Activated CD8-positive, alpha-beta T cell treated with anti-CD3 and anti-CD28 coated beads for 36 hours (primary cell): Measurements from ENCODE around the gene H2AZ2. TPM values are rescaled to one million over a fixed set of nuclear protein-coding genes. Genes with fewer than 3 reads are reported as not detected.
"Not testable (repeated sequence)": the region's sequence is repeated elsewhere in the genome, so short reads cannot be mapped to it uniquely, and the experiment has no call there.

Experiments
- ATAC-seq: fragments of 200-7000 bp; cut with Tn5 transposase; one replicate; pipeline ENCODE4 v1.10.0; 2021; ENCODE audit warnings: mild to moderate bottlenecking, moderate library complexity
- CTCF ChIA-PET: fragments of 350-600 bp; sonication (Branson Sonifier 250); formaldehyde crosslinking; loops from one replicate; lab custom pipeline; 2021; ENCODE audit warnings: antibody characterized with exemption; lab: Charles Lee
- POLR2A ChIA-PET: fragments of 350-600 bp; sonication (Branson Sonifier 250); formaldehyde crosslinking; loops from one replicate; lab custom pipeline; 2021; ENCODE audit warnings: antibody characterized with exemption; lab: Charles Lee
- DNase-seq: peaks from one replicate; pipeline ENCODE4 v3.0.0-alpha.2; 2020
- H3K27ac Mint-ChIP-seq: one replicate; pipeline ENCODE4 v1.8.0; 2021; ENCODE audit warnings: mild to moderate bottlenecking, mixed read lengths
- H3K27me3 Mint-ChIP-seq: one replicate; pipeline ENCODE4 v1.8.0; 2021; ENCODE audit warnings: mixed read lengths
- H3K36me3 Mint-ChIP-seq: one replicate; pipeline ENCODE4 v1.8.0; 2021; ENCODE audit warnings: low read depth, mixed read lengths
- H3K4me1 Mint-ChIP-seq: one replicate; pipeline ENCODE4 v1.8.0; 2021; ENCODE audit warnings: low read depth, mixed read lengths
- H3K4me3 Mint-ChIP-seq: one replicate; pipeline ENCODE4 v1.8.0; 2021; ENCODE audit warnings: mild to moderate bottlenecking, moderate library complexity, mixed read lengths
- H3K9me3 Mint-ChIP-seq: one replicate; pipeline ENCODE4 v1.8.0; 2021; ENCODE audit warnings: mixed read lengths
- CTCF ChIP-seq: fragments of 200-600 bp; IDR thresholded peaks from one replicate; pipeline ENCODE4 v1.8.0; 2022; ENCODE audit warnings: antibody characterized with exemption, mild to moderate bottlenecking
- intact Hi-C: fragments of 100-400 bp; cut with micrococcal nuclease; formaldehyde crosslinking; loops from one replicate; pipeline ENCODE4 v1.10.0; 2022
- total RNA-seq, 2 experiments: library from RNA; stranded (reverse); gene quantifications; one replicate each; pipeline ENCODE4 v1.2.3, GENCODE V29; 2021

Gene H2AZ2
- total RNA-seq, 2 experiments from 2014 or later: 242 to 271 TPM

GRCh38 chr7:44811571-44811970 is 36.3 kb downstream of the H2AZ2 start:
- DNase-seq (no peak), ATAC-seq (no peak)
- ChIA-PET POLR2A (interaction anchor here (1.3 kb wide), 1 partner anchor 11 kb away, joined by 4 read pairs; no protein-coding TSS in a partner anchor), CTCF (interaction anchor here (1.1 to 1.4 kb wide), 3 partner anchors 9 to 325 kb away, joined by 3 read pairs; no protein-coding TSS in a partner anchor)
- intact Hi-C loops: no loop called here
- no peaks in the 10 kb centered on the region for H3K9me3 Mint-ChIP-seq
- no peak for TF ChIP-seq CTCF
- H3K27ac Mint-ChIP-seq: no peak overlapping the region
- no peaks in the 10 kb centered on the region for H3K36me3 Mint-ChIP-seq
- H3K4me1 Mint-ChIP-seq: no peaks in the 10 kb centered on the region
- no peak overlapping the region for H3K4me3 Mint-ChIP-seq
- no peaks in the 10 kb centered on the region for H3K27me3 Mint-ChIP-seq

DNA sequence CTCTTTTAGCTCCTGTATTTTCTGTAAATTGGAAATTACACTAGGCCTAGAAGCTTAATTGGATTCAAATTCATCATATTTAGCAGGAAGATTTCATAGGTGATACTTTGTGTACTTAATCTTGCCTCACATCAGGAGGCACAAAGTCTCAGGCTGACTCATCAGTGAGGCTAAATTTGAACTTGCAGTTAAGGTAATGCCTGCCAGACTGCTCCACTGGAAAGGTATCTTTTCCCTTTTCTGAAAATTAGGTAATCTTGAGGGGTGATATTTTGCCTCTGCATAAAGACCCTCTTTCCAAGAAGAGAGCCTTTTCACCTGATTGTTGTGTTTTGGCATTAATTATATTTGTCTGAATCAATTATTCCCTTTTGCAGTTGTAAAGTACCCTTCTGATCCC is 36.8 kb downstream of the H2AZ2 start:
- Mint-ChIP-seq H3K4me1 (no peaks in the 10 kb centered on the region), H3K27ac (no peak overlapping the region), H3K4me3 (no peak overlapping the region), H3K27me3 (no peaks in the 10 kb centered on the region), H3K36me3 (no peaks in the 10 kb centered on the region), H3K9me3 (no peaks in the 10 kb centered on the region)
- DNase-seq (no peak), ATAC-seq (no peak)
- no peak for TF ChIP-seq CTCF
- intact Hi-C loops: no loop called here
- ChIA-PET CTCF (interaction anchor here (1.1 to 1.4 kb wide), 3 partner anchors 9 to 325 kb away, joined by 3 read pairs; no protein-coding TSS in a partner anchor), POLR2A (interaction anchor here (0.6 to 1.3 kb wide), 2 partner anchors 11 to 119 kb away, joined by 3 to 4 read pairs; no protein-coding TSS in a partner anchor)

GRCh38 chr7:44808914-44809393 is 38.9 kb downstream of the H2AZ2 start:
- DNase-seq: no peak
- Mint-ChIP-seq H3K4me1 (no peaks in the 10 kb centered on the region), H3K36me3 (peaks cover 2% of the 10 kb centered on the region), H3K9me3 (no peaks in the 10 kb centered on the region), H3K4me3 (no peak overlapping the region), H3K27me3 (no peaks in the 10 kb centered on the region), H3K27ac (no peak overlapping the region)
- POLR2A ChIA-PET: interaction anchor here (1.4 kb wide), 1 partner anchor 147 kb away, joined by 3 read pairs; no protein-coding TSS in a partner anchor
- no peak for TF ChIP-seq CTCF
- no peak for ATAC-seq
- intact Hi-C loops: no loop called here
- CTCF ChIA-PET: no interaction called here

GRCh38 chr7:44805950-44806349 is 41.9 kb downstream of the H2AZ2 start:
- POLR2A ChIA-PET: interaction anchor here (1.4 to 2.9 kb wide), 3 partner anchors 9 to 36 kb away, joined by 3 to 14 read pairs (median 4); no protein-coding TSS in a partner anchor
- ATAC-seq (no peak), DNase-seq (no peak)
- no peaks in the 10 kb centered on the region for H3K27me3 Mint-ChIP-seq
- H3K4me3 Mint-ChIP-seq: no peak overlapping the region
- H3K27ac Mint-ChIP-seq: no peak overlapping the region
- peaks cover 11% of the 10 kb centered on the region for H3K4me1 Mint-ChIP-seq
- H3K9me3 Mint-ChIP-seq: no peaks in the 10 kb centered on the region
- H3K36me3 Mint-ChIP-seq: peaks cover 24% of the 10 kb centered on the region
- intact Hi-C loops: no loop called here
- CTCF ChIA-PET: no interaction called here
- no peak for TF ChIP-seq CTCF

GRCh38 chr7:44803828-44804519 is 43.9 kb downstream of the H2AZ2 start:
- intact Hi-C loops, H3K9me3 Mint-ChIP-seq, ATAC-seq, H3K4me3 Mint-ChIP-seq, DNase-seq, H3K27ac Mint-ChIP-seq, H3K27me3 Mint-ChIP-seq: not testable (repeated sequence)
- ChIA-PET POLR2A (interaction anchor here (0.5 to 2.9 kb wide), 12 partner anchors 9 to 311 kb away, joined by 3 to 14 read pairs (median 3); no protein-coding TSS in a partner anchor), CTCF (interaction anchor here (0.8 kb wide), 1 partner anchor 116 kb away, joined by 3 read pairs; no protein-coding TSS in a partner anchor)
- Mint-ChIP-seq H3K36me3 (peaks cover 43% of the 10 kb centered on the region), H3K4me1 (peaks cover 25% of the 10 kb centered on the region)
